Eye (tissue), 1 donor: ENCODE results near the gene EFCC1.

ENCODE experiments used
- DNase-seq: peaks from one replicate; pipeline ENCODE4 v3.0.0-alpha.2; 2015

The EFCC1 gene, protein sequence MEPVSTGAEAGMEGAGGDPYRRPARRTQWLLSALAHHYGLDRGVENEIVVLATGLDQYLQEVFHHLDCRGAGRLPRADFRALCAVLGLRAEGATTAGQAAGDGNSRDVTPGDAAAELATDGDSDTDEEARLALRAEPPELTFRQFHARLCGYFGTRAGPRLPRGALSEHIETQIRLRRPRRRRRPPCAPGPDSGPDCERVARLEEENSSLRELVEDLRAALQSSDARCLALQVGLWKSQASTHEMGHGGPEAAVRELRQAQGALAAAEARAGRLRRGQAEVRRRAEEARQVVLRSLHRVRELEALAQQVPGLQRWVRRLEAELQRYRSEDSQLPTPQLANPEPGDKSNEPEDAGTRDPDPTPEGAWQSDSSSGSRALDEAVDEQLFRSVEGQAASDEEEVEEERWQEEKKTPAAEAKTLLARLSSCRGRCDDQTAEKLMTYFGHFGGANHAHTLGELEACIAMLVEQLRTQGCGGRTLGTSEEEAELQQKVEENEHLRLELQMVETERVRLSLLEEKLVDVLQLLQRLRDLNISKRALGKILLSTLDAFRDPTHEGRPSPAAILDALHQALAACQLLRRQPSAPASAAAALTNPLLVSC

DNA sequence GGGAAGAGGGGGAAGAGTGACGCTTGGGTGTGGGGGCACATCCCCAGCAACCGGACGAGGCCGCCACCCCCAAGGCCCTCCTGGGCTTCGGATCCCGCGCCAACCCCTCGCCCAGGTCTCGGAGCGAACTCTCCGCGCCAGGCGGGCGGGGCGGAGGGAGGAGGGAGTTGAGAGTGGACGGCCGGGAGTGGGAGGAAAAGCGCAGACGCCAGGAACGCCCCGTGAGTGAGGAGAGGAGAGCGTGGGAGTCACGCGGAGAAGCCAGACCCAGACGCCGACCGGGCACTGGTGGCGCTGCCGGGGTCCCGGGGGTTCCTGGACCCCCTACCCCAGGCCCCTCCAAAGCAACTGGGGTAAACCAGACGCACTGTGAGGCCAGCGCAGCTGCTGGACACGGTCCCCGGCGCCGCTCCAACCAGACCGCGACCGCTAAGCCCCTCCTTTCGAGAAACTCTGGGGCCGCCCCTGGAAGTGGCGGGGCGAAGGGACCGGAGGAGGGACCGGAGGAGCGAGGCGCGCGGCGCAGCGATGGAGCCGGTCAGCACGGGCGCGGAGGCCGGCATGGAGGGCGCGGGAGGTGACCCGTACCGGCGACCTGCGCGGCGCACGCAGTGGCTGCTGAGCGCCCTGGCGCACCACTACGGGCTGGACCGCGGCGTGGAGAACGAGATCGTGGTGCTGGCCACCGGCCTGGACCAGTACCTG, at the start of gene EFCC1:
Gene EFCC1, plus strand, starts transcription at position 204 of the 705 bp plus-strand sequence. Its CDS starts 325 bp downstream, at position 529.
- DNase-seq, result peak; percentile 80

DNA sequence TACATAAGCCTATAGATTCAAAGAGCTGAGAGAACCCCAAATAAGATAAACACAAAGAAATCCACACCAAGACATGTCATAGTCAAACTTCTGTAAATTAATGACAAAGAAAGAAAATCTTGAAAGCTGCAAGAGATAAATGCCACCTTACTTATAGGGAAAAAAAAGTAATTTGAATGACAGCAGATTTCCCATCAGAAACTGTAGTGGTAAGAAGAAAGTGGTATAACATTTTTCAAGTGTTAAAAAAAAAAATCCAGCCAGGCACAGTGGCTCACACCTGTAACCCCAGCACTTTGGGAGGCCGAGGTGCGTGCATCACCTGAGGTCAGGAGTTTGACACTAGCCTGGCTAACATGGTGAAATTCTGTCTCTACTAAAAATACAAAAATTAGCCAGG, 44.7 kb upstream of the EFCC1 start:
- DNase-seq, result no peak

DNA sequence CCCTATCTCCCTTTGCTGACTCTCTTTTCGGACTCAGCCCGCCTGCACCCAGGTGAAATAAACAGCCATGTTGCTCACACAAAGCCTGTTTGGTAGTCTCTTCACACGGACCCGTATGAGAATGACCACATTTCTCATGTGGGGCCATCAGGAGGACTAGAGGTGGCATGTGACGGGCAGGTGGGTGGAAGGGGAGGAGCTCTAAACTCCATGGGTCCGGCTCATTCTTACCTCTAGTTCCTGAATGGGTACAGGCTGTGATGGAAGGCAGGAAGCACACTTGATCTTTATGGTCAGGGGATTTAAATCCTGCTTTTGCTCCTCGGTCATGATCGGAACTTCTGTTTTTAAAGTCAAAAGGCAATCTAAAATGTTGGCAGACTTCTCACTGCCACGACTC, 35.8 kb upstream of the EFCC1 start:
- no peak for DNase-seq

DNA sequence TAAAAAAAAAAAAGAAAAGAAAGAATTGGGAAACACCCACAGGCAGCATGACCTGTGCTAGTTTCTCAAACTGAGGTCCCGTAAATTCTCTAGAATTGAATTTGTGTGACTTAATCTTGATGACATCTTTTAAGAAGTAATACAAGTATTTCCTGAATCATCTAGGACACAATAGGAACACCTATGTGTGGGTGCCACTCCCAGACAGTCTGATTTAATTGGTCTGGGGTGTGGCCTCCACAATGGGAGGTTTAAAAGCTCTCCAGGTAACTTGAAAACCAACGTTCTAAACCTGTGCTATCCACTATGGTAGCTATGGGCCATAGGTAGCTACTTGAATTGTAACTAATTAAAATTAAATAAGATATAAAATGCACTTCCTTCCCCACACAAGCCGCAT, 35.3 kb upstream of the EFCC1 start:
- DNase-seq, result no peak

DNA sequence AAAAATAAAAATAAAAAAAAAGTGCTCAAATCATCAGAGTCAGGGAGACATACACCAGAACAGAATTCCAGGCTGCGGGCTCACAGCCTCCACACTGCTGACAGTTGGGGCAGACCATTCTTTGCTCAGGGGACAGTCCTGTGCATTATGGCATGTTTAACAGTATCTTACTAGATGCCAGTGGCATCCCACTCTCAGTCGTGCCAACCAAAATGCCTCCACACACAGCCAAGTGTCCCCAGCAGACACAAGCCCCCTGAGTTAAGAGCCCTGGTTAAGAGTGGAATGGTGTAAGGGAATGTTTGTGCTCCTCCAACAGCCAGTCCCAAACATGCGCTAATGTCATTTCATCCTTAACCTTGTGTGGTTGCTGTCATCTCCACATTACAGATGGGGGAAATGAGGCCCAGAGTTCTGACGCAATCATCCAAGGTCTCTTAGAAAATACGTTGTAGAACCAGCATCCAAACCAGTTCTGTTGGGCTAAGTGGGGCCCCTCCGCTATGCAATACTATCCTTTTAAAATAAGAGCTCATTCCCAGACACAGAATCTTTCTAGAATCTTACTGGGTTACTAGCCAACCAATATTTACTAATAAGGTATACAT, 33.3 kb upstream of the EFCC1 start:
- no peak for DNase-seq

DNA sequence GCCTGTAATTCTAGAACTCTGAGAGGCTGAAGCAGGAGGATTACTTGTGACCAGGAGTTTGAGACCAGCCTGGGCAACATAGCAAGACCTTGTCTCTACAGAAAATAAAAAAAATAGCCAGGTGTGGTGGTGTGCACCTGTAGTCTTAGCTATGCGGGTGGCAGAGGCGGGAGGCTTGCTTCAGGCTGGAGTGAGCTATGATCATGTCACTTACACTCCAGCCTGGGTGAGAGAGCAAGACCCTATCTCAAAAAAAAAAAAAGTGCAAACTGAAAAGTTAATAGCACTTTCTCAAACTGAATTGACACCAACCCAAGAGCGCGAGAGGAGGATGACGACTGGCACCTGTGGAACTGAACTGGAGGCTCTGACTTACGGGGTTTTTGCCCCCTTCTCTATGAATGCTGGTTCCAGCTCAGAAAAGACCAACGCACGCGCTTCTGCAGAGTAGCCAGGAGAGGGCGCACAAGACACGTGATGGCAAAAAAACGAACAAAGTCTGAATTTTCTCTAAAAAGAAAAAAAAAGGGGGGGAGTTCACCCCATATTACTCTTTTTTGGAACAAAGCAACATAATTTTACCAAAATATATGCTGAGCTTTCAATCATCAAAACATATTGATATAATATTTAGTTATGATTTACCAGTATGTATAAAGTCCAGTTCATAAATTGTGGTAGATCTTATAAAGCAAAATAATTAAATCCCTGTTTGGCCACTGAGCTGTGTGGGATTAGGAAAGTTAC, 30.9 kb upstream of the EFCC1 start:
- DNase-seq, result peak; percentile 82

DNA sequence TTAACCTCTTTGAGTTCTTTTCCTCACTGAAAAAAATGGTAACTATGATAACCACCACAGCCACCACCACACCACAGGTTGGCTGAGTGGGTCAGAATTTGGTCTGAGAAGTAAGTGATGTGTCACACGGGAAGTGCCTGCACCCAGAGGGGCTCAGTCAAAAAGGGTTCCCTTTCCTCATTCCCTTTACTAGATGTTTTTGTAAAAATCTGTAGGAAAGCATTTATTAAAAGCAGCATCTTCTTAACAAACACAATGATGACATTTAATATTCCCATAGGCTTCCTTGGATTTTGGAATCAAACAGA, 30.4 kb upstream of the EFCC1 start:
- no peak for DNase-seq

DNA sequence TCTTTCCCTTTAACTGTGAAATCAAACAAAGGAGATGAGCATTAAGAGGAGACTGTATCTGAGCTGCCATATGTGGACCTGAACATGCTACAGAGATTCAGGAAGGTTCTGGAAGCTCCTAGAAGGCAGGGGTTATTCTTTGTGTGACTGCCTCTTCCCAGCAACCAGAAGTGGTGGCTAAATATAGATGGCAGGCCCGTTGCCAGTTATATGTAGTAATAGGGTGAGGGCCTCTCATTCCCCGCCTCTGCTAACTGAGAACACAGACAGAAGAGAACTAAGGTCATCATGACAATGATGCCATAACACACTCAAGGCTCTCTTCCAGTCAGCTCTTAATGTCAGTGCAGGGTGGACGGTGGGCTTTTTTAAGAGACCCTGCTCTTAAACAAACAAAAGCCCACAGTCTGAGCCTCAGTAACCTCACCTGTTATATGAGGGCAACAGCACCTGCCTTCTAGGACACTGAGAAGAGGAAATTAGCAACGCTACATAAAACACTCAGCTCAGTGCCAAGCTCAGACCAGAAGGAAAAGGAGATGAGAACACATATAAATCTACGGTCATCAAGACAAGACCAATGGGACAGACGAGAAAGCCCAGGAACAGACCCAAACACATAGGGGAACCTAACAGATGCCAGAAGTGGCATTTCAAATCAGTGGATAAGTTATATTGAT, 29.5 kb upstream of the EFCC1 start:
- DNase-seq, result no peak

DNA sequence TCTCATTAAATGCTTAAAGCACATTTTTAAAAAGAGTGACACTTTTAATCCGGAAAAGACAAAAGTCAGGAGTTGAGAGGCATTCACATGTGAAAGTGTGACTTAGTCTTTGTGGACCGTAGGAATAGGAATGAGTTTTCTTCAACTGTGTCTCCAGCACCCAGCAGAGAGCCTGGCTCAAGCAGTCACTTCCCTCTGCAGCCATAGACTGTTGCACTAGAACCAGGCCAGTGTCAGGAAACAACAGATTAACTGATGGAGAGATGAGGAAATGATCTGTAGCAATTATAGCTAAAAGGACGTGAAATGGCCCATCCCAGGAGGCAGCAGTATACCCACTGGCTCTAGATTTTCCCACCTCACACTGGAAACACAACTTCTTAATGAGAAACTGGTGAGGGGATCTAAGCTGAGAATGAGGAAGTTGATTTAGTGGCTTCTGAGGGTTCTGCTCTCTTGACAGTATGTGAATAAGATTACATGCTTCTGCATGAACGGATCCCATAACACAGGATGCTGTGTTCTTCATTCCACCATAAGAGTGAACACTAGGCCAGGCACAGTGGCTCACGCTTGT, 27.0 kb upstream of the EFCC1 start:
- DNase-seq, result no peak

DNA sequence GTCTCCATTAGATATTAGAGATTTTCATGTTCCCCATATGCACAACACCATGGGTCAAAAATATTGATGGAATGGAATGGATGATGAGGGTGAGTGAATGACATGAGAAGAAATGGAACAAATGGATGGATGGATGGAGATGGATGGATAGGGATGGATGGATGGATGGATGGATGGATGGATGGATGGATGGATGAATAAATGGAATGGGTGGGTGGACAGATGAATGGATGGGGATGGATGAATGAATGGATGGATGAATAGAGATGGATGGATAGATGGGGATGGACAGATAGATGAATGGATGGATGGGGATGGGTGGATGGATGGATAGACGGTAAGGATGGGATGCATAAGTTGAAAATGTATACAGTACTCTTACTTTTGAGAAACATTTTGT, 25.8 kb upstream of the EFCC1 start:
- DNase-seq, result no peak

DNA sequence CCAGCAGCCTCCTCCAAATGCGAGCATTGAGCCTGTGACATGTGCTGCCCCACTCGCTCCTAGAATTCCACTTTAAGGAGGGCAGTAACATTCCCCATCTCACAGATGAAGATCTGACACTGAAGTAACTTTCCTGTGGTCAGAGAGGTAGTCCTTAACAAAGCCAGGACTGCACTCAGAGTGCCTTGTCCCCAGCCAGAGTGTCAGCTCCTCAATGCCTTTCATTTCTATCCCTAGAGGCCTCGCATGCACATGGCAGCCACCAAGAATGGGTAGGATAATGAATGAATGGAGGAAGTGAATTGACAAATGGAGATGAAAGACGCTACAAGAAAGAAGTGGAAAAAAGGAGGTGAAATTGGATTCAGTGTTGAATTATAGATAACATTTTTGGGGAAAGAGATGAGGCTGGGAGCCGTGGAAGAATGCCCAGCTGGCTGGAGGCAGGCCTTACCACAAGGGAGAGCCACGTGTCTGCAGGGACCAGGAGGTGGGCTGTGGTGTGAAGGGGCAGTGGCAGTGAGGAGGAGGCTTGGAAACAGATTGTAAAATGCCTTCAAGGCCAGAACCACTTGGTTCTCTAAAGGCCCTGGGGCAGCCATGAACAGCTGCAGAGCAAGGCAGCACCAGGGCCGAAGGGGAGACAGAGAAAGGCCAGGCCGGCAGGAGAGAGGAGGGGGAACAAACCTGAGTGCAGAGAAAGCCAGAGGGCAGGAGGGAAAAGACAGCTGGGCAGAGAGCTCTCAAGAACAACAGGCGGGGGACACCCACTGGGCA, 17.6 kb upstream of the EFCC1 start:
- peak; percentile 73 for DNase-seq

DNA sequence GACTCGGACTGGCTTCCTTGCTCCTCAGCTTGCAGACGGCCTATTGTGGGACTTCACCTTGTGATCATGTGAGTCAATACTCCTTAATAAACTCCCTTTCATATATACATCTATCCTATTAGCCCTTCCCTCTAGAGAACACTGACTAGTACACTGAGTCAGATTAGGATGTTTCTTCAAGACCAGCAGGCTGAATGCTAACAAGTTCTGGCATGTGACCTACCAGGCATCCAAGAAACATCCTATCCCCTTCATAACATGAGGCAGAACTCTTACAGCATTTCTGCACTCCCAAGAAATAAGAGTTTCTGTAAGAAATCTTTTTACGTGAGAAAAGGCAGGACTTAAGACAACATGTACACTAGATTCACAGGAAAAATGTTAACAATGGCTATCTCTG, 16.5 kb upstream of the EFCC1 start:
- DNase-seq, result no peak

DNA sequence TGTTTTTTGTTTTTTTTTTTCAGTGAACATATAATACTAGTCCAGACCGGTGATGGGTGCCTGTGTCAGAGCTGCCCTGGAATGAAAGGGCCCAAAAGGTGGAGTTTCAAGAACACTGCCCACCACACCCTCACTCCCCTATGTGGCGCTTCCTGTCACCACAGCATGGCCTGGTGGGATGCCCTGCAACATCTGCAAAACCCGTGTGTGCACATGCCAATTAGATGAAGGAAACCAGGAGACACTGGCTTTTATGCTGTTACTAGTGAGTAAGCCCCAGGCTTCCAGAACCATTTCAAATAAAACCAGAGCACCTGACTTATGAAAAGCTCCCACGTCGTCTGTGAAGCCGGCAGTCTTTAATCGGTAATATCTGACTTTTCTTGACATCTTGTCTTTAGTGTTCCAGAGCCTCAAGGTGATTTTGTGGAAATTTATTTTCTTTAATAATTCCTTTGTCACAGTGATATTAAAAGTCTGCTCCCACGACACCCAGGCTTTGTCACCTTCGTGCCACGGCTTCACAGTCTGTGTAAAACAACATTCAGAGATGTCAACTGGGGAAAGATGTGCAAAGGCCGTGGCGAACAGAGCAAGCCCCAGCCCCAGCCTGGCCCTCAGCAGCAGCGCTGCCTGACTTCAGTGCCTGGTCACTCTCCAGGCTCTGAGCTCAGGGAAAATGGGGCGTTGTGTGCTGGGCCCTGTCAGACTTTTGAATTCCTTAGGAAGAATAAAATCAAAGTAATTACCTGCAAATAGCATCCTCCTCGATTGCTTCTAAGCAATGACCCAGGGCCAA, 13.6 kb upstream of the EFCC1 start:
- DNase-seq, result no peak

DNA sequence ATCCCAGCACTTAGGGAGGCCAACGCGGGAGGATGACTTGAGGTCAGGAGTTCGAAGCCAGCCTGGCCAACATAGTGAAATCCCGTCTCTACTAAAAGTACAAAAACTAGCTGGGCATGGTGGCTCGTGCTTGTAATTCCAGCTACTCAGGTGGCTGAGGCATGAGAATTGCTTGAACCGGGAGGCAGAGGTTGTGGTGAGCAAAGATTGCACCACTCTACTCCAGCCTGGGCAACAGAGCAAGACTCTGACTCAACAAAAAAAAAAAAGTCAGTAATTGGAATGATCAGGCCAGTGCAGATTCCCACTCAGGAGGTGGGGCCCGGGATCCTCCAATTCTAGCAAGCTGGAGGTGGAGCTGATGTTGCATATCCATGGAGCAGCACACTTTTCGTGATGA, 12.8 kb upstream of the EFCC1 start:
- no peak for DNase-seq

DNA sequence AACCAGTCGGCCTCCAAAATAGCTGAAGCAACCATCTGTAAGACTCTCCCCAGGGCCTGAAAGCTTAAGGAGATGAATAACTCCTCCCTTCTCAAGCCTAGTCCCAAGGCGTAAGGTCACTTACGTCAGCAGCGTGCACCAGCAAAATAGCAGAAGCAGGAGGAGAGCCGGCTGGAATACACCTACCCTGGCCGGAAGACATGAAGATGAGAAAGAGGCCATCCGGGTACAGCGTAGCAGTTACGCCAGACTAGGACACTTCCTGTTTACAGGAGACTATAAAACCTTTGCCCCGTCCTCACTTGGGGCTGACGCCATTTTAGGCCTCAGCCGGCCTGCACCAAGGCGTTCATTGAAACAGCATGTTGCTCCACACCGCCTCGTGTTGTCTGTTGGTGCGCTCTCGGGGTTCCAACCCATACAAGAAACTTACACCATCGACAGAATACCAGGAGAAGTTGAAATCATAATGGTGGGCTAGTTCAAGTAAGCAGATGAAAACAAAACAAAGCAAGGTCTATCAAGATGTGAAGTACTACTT, 9.7 kb upstream of the EFCC1 start:
- DNase-seq, result no peak

DNA sequence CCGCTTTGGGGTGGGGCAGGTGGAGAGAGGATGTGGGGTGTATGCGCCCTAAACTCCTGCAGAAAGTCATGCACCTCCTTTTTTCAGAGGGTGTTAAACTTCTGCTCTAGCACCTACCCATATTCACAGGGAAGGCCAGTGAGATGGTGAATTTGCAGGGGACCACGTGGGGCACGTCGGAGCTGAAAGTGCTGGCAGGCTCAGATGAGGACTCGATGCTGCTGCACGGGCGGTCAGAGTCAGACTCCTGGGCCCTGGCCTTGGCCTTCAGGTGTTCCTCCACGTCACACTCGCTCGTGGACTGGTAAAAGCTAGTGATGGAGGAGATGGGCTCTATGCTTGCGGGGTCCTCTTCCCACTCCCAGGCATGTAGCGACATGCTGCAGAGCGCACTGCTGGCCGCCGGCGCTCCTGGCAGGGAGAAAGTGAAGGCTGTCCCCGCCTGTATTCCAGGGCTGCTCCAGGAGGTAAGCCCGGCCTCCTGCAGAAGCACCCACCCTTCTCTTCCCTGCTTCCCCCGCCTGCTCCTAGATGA, 8.1 kb upstream of the EFCC1 start:
- no peak for DNase-seq

DNA sequence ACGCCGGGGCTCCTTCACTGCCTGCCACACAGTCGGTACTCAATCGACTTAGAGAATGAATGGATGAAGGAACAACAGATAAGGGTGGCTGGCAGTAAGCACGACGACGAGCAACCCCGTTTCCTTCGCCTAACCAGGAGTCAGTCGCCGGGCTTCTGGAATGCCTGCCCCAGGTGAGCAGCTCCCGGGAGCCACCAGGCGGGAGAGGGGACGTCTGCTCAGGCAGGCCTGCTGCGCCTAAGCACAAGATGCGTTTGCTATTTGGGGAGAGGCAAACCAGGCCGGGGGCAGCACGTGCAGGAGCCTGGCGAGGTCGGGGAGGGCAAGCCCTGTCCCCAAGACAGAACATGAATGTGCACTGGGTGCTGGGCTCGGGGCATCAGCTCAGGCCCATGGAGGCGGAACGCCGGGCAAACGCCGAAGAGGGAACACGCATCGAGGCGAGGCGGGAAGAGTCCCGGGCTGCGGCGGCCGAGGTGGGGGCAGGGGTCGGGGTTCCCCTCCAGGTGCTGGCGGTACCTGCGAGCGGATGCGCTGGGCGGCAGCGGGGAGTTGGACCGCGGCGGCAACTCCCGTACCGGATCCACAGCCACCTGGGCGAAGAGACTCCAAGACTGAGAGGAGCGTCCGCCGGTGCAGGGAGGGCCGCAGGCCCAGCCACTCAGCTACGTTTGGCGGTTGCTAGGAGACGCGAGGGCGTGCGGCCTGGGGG, 7.5 kb upstream of the EFCC1 start, which contains the start of gene CFAP92:
Gene CFAP92, minus strand, starts transcription at position 616 of the 712 bp plus-strand sequence. CDS start 772 bp downstream, outside the sequence.
- DNase-seq, result peak; percentile 95

DNA sequence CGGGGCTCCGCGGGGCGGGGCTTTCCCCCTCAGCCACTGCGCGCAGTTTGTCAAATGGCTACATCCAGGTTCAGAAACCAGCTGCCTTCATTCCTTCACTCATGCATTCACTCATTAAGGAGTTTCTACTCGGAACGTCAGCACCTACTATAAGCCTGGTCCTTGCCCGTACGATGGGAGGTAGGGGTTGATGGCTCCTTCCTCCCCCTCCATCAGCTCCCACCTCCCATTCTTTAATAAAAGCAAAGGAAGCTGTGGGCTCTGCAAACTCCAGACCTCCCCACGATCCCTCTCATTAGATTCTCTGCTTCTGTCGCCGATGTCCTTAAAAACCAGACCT, 7.0 kb upstream of the EFCC1 start:
- no peak for DNase-seq
